Measurements from ENCODE around the gene SLC25A41. TPM values are rescaled to one million over a fixed set of nuclear protein-coding genes. Genes with fewer than 3 reads are reported as not detected.
A peak's percentile ranks its signal among the peaks of the same experiment; 100 is the strongest.

SLC25A41 gene
- total and polyA plus RNA-seq, 2 of the 8 experiments (the other 6 are each of a cell fraction or from before 2014, with no cell fraction given) = 0.50 TPM; not detected in 1

DNA sequence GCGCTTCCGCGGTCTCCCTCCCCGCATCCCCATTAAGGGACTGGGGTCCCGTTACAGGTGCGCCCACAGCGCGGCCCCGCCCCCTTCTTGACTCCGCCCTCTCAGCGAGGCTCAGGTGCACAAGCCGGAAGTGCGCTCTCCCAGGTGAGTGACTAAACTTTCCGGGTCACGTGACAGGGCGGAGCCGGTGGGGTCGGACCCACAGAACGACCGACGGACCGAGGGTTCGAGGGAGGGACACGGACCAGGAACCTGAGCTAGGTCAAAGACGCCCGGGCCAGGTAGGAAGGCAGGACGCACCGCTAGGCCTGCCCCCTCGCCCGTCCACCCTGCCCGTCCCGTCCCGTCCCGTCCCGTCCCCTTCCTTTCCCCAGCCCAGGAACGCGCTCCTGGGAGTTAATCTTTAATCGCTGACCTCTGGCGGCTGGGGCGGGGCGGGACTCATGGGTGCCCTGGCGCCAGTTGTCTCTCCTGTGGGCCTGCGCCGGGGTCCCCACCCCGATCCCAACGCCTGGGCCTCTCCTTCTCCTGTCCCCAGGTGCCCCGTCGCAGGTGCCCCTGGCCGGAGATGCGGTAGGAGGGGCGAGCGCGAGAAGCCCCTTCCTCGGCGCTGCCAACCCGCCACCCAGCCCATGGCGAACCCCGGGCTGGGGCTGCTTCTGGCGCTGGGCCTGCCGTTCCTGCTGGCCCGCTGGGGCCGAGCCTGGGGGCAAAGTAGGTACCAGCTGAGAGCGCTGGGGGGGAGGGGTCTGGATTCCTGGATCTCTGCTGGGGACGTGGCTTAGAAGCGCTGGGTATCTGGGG is 30.7 kb upstream of the SLC25A41 start, which contains the start of gene CRB3:
Gene CRB3 (plus strand): TSS at position 202 of the 804 bp plus-strand sequence. CDS start 431 bp downstream, at position 633.
- WGBS, 2 experiments (ENCODE audit: extremely low coverage in 1 of 2, insufficient coverage in 1 of 2, insufficient read length in 1 of 2, insufficient replicate concordance in 2 of 2, low coverage in 1 of 2, low lambda C conversion rate in 2 of 2, missing lambda C conversion rate in 1 of 2) = 1% methylated on average over 33 of the region's 65 CpGs; no CpG with 5 or more reads in 1 of the 2 experiments
- Histone ChIP-seq H3K14ac (ENCODE audit: insufficient read length) (no peak within 1 kb of the TSS), H2BK20ac (ENCODE audit: low read length) (no peak within 1 kb of the TSS), H2BK5ac (ENCODE audit: low read depth, low read length) (peak within 1 kb of the TSS; percentile 83; the same call in 1 of the 2 replicates), H3K79me2 (ENCODE audit: control insufficient read depth in 1 of 2, insufficient read depth in 2 of 2, low read length in 2 of 2) (peaks cover 0 to 9% of the 10 kb centered on the region in 2 experiments; a peak in 2 of 4 replicates), H3K23me2 (ENCODE audit: low read depth, low read length) (peaks cover 12% of the 10 kb centered on the region), H2AK5ac (ENCODE audit: low read depth, low read length) (no peak within 1 kb of the TSS), H3K4me3 (ENCODE audit: extremely low read depth in 1 of 4, insufficient read depth in 2 of 4, low read depth in 3 of 4, low read length in 4 of 4) (peak within 1 kb of the TSS; percentile 73 to 93 (median 78)), H4K20me1 (replicated peaks in 1 of 2; ENCODE audit: control insufficient read depth in 1 of 2, insufficient read depth in 2 of 2, low read length in 2 of 2) (peaks cover 0 to 14% of the 10 kb centered on the region in 2 experiments), H4K91ac (replicated peaks; ENCODE audit: insufficient read length, low read length) (peak within 1 kb of the TSS; percentile 44), H3K9ac (replicated peaks in 1 of 4; ENCODE audit: extremely low read depth in 1 of 4, low read depth in 3 of 4, low read length in 3 of 4) (peak within 1 kb of the TSS; percentile 61 to 66 (median 63); a peak in 6 of 7 replicates), H3K36me3 (ENCODE audit: control insufficient read depth in 2 of 4, insufficient read depth in 4 of 4, low read length in 3 of 4) (peaks cover 0 to 8% (median 3%) of the 10 kb centered on the region in 4 experiments; a peak in 2 of 8 replicates), H2BK15ac (ENCODE audit: low read length) (no peak within 1 kb of the TSS), H3K4me2 (ENCODE audit: insufficient read depth in 1 of 2, low read depth in 2 of 2, low read length in 2 of 2) (peak within 1 kb of the TSS; percentile 52 to 72), H3K4ac (replicated peaks; ENCODE audit: insufficient read length, low read depth, low read length) (no peak within 1 kb of the TSS), H3K27me3 (replicated peaks in 1 of 4; ENCODE audit: control insufficient read depth in 3 of 4, extremely low read depth in 1 of 4, insufficient read depth in 3 of 4, low read length in 3 of 4) (no peaks in the 10 kb centered on the region; a peak in 1 of 7 replicates), H3K23ac (ENCODE audit: insufficient read length) (no peak within 1 kb of the TSS), H3K9me3 (ENCODE audit: insufficient read depth in 2 of 2, low read depth in 1 of 2, low read length in 1 of 2) (no peaks in the 10 kb centered on the region), H4K8ac (ENCODE audit: extremely low read depth, insufficient read depth, low read length) (peak within 1 kb of the TSS; percentile 68; the same call in 1 of the 2 replicates), H3K18ac (ENCODE audit: extremely low read depth, low read length) (peak within 1 kb of the TSS; percentile 60), H2BK120ac (replicated peaks; ENCODE audit: low read depth, low read length) (no peak within 1 kb of the TSS), H4K5ac (ENCODE audit: insufficient read length, low read depth, low read length) (peak within 1 kb of the TSS; percentile 78), H3K56ac (replicated peaks; ENCODE audit: insufficient read length, low read depth, low read length) (no peak within 1 kb of the TSS), H3K4me1 (replicated peaks in 1 of 4; ENCODE audit: control insufficient read depth in 3 of 4, insufficient read depth in 4 of 4, low read length in 3 of 4) (peaks cover 0 to 8% (median 2%) of the 10 kb centered on the region in 4 experiments; a peak in 4 of 7 replicates), H2BK12ac (ENCODE audit: low read depth, low read length) (no peak within 1 kb of the TSS), H2AFZ (ENCODE audit: low read length) (peak within 1 kb of the TSS; percentile 43), H3K27ac (ENCODE audit: low read depth, low read length) (no peak within 1 kb of the TSS; the same call in 1 of the 2 replicates), H3K79me1 (ENCODE audit: low read depth, low read length) (no peaks in the 10 kb centered on the region; the same call in 1 of the 2 replicates)
- ChIA-PET CTCF (ENCODE audit: partially characterized antibody) (interaction anchor here (2.2 kb wide), 1 partner anchor 17 kb away, joined by 7 read pairs; the partner anchor contains the start of gene DENND1C), POLR2A (ENCODE audit: partially characterized antibody) (interaction anchor here (0.7 to 1.8 kb wide), 5 partner anchors 12 to 71 kb away, joined by 3 to 9 read pairs (median 5); partner anchors contain the start of gene GTF2F1)
- peak; percentile 85 for FAIRE-seq
- DNase-seq (ENCODE audit: low read depth in 1 of 2, low spot score in 2 of 2) = peak; percentile 80 to 99
- TF ChIP-seq SP4 (IDR thresholded peaks at IDR 0.05; ENCODE audit: low read length) = no peak
- no peak for TF ChIP-seq SRF (IDR thresholded peaks at IDR 0.05; ENCODE audit: low read depth, low read length)
- no peak for TF ChIP-seq YY1 (IDR thresholded peaks at IDR 0.05; ENCODE audit: low read depth, low read length)
- no peak for TF ChIP-seq RXRA (IDR thresholded peaks at IDR 0.05; ENCODE audit: insufficient read depth, low read depth, low read length)
- TF ChIP-seq KDM1A (IDR thresholded peaks at IDR 0.05; ENCODE audit: borderline replicate concordance, low read length) = no peak
- no peak; a peak in 1 of 3 replicates for TF ChIP-seq EP300 (IDR thresholded peaks at IDR 0.05; ENCODE audit: borderline replicate concordance in 1 of 2, low read depth in 2 of 2, low read length in 2 of 2)
- no peak for TF ChIP-seq CEBPB (IDR thresholded peaks at IDR 0.05; ENCODE audit: low read depth, low read length)
- no peak for TF ChIP-seq CBX8 (IDR thresholded peaks at IDR 0.05; ENCODE audit: borderline replicate concordance, low read depth, low read length)
- TF ChIP-seq, protein P1, sequence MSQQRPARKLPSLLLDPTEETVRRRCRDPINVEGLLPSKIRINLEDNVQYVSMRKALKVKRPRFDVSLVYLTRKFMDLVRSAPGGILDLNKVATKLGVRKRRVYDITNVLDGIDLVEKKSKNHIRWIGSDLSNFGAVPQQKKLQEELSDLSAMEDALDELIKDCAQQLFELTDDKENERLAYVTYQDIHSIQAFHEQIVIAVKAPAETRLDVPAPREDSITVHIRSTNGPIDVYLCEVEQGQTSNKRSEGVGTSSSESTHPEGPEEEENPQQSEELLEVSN (IDR thresholded peaks at IDR 0.05) = no peak
- TF ChIP-seq NRF1 (IDR thresholded peaks at IDR 0.05; ENCODE audit: low read depth, low read length) = no peak
- TF ChIP-seq MAFK (IDR thresholded peaks at IDR 0.05; ENCODE audit: low read depth, low read length) = no peak

All from H1 (cell line).